GM12878 (cell line): Measurements from ENCODE around the gene LTN1. TPM values are rescaled to one million over a fixed set of nuclear protein-coding genes. Genes with fewer than 3 reads are reported as not detected.

ENCODE experiments used
- ASH2L ChIP-seq: fragments of 300-600, 200-600 bp; sonication (generic); IDR thresholded peaks from 2 replicates; pipeline ENCODE4 v1.6.1; 2017; ENCODE audit warnings: low read depth, mild to moderate bottlenecking, borderline replicate concordance
- CBFB ChIP-seq: IDR thresholded peaks from 2 replicates; pipeline ENCODE4 v1.6.1; 2016; ENCODE audit warnings: antibody characterized with exemption, low read depth
- CEBPB ChIP-seq, 2 experiments: fragments of 150-350 bp in 1 of 2; IDR thresholded peaks; 2 replicates each; pipeline ENCODE4 v1.6.1; 2012 to 2014; ENCODE audit warnings: low read depth in 2 of 2, low read length in 2 of 2, borderline replicate concordance in 1 of 2, inconsistent platforms in 1 of 2
- CHD2 ChIP-seq: IDR thresholded peaks from 2 replicates; pipeline ENCODE4 v1.6.1; 2011; ENCODE audit warnings: low read depth, low read length, improper control_type of control experiment, borderline replicate concordance
- CTCF ChIP-seq, 3 experiments: IDR thresholded peaks in 2 of 3; conservative IDR thresholded peaks in 1 of 3; 2 replicates each; pipeline ENCODE4 v1.5.1; 2011; ENCODE audit warnings: low read depth in 3 of 3, low read length in 3 of 3, mild to moderate bottlenecking in 3 of 3, control low read depth in 2 of 3, moderate library complexity in 2 of 3, inconsistent platforms in 1 of 3, mixed read lengths in 1 of 3; ENCODE audit not compliant: control insufficient read depth in 2 of 3, insufficient read depth in 1 of 3; ENCODE audit errors: extremely low read depth in 1 of 3
- EGR1 ChIP-seq, 2 experiments: IDR thresholded peaks; 1 replicate in 1 of 2; 2 replicates in 1 of 2; pipeline ENCODE4 v1.6.1; 2011 to 2012; ENCODE audit warnings: low read depth in 2 of 2, low read length in 2 of 2, borderline replicate concordance in 1 of 2, mild to moderate bottlenecking in 1 of 2, moderate library complexity in 1 of 2
- GATAD2B ChIP-seq: fragments of 450-650 bp; conservative IDR thresholded peaks from 2 replicates; pipeline ENCODE4 v1.6.1; 2017; ENCODE audit warnings: low read depth, mild to moderate bottlenecking, moderate library complexity
- HDAC2 ChIP-seq: fragments of 200-600 bp; sonication (generic); IDR thresholded peaks from 2 replicates; pipeline ENCODE4 v1.6.1; 2017
- HSF1 ChIP-seq: fragments of 150-350 bp; IDR thresholded peaks from 2 replicates; pipeline ENCODE4 v1.6.1; 2014; ENCODE audit warnings: mild to moderate bottlenecking, low read depth, low read length
- IRF4 ChIP-seq: IDR thresholded peaks from 2 replicates; pipeline ENCODE4 v1.6.1; 2011; ENCODE audit warnings: low read depth, low read length
- KAT2A ChIP-seq: conservative IDR thresholded peaks from 2 replicates; pipeline ENCODE4 v1.6.1; 2011; ENCODE audit warnings: low read depth, low read length; ENCODE audit not compliant: control insufficient read depth
- MXI1 ChIP-seq: fragments of 150-350 bp; IDR thresholded peaks from 2 replicates; pipeline ENCODE4 v1.6.1; 2011; ENCODE audit warnings: low read depth, mild to moderate bottlenecking, inconsistent platforms, low read length, improper control_type of control experiment
- NBN ChIP-seq: fragments of 450-650 bp; IDR thresholded peaks from 2 replicates; pipeline ENCODE4 v1.6.1; 2016
- NFXL1 ChIP-seq: fragments of 450-650 bp; IDR thresholded peaks from 2 replicates; pipeline ENCODE4 v1.6.1; 2017; ENCODE audit warnings: antibody characterized with exemption, mild to moderate bottlenecking, borderline replicate concordance
- NKRF ChIP-seq: fragments of 450-650 bp; conservative IDR thresholded peaks from 2 replicates; pipeline ENCODE4 v1.6.1; 2017; ENCODE audit warnings: mild to moderate bottlenecking, moderate library complexity
- NR2C2 ChIP-seq: IDR thresholded peaks from 2 replicates; pipeline ENCODE4 v1.6.1; 2011; ENCODE audit warnings: borderline replicate concordance, low read depth; ENCODE audit not compliant: control insufficient read depth, insufficient read length
- PAX8 ChIP-seq: fragments of 450-650 bp; IDR thresholded peaks from 2 replicates; pipeline ENCODE4 v1.6.1; 2017; ENCODE audit warnings: mild to moderate bottlenecking, moderate library complexity
- RAD51 ChIP-seq: fragments of 450-650 bp; IDR thresholded peaks from 2 replicates; pipeline ENCODE4 v1.6.1; 2016; ENCODE audit warnings: moderate library complexity, mild to moderate bottlenecking, inconsistent platforms
- RFX5 ChIP-seq: IDR thresholded peaks from 2 replicates; pipeline ENCODE4 v1.6.1; 2011; ENCODE audit warnings: low read depth, low read length, improper control_type of control experiment
- STAT3 ChIP-seq: IDR thresholded peaks from 2 replicates; pipeline ENCODE4 v1.6.1; 2011; ENCODE audit warnings: low read depth, low read length, improper control_type of control experiment
- SUPT20H ChIP-seq: IDR thresholded peaks from 2 replicates; pipeline ENCODE4 v1.6.1; 2011; ENCODE audit warnings: low read depth, mild to moderate bottlenecking, low read length, moderate library complexity, borderline replicate concordance; ENCODE audit not compliant: control insufficient read depth
- TBL1XR1 ChIP-seq: IDR thresholded peaks from 2 replicates; pipeline ENCODE4 v1.6.1; 2012; ENCODE audit warnings: low read depth, low read length, improper control_type of control experiment
- WRNIP1 ChIP-seq: IDR thresholded peaks from 2 replicates; pipeline ENCODE4 v1.6.1; 2011; ENCODE audit warnings: low read depth, low read length, improper control_type of control experiment, borderline replicate concordance
- YBX1 ChIP-seq: fragments of 450-650 bp; IDR thresholded peaks from 2 replicates; pipeline ENCODE4 v1.6.1; 2016; ENCODE audit warnings: antibody characterized with exemption
- ZNF207 ChIP-seq: fragments of 450-650 bp; IDR thresholded peaks from 2 replicates; pipeline ENCODE4 v1.6.1; 2014; ENCODE audit warnings: antibody characterized with exemption, mild to moderate bottlenecking, borderline replicate concordance
- polyA plus RNA-seq, 11 experiments: library from polyadenylated mRNA; depleted of rRNA in 4 of 11; unstranded in 6 of 11; stranded (reverse) in 5 of 11; fragments of >200 nt; fragmentation: Nextera tagmentation in 4 of 11; fragmentation: Illumina TruSeq in 1 of 11; extraction: Ambion mirVana in 4 of 11; extraction: Trizol in 1 of 11; gene quantifications; 1 replicate in 1 of 11; 2 replicates in 10 of 11; pipeline versions ENCODE4 v1.2.1 to v1.2.3, GENCODE V29; 2011 to 2016; ENCODE audit warnings: inconsistent platforms in 2 of 11, missing spikeins in 2 of 11, low read depth in 1 of 11
- total RNA-seq, 4 experiments: library from RNA; depleted of rRNA in 3 of 4; stranded (reverse); fragments of >200 nt in 3 of 4; fragmentation: Illumina TruSeq in 1 of 4; extraction: Trizol in 1 of 4; gene quantifications; 2 replicates each; pipeline versions ENCODE4 v1.2.1 to v1.2.3, GENCODE V29; 2013 to 2021

LTN1 gene
- total and polyA plus RNA-seq, 10 of the 15 experiments (the other 5 are each of a cell fraction or from before 2014, with no cell fraction given), result 3.5 to 17.3 (median 12.3) TPM

GRCh38 chr21:28992526-28993292 lies at the start of gene LTN1 (continued):
- no peak for TF ChIP-seq SUPT20H
- peak; percentile 92 for TF ChIP-seq MXI1
- peak; percentile 75; the same call in 1 of the 2 replicates for TF ChIP-seq ZNF207
- no peak for TF ChIP-seq YBX1
- TF ChIP-seq NBN, result peak; percentile 96
- peak; percentile 33 to 41; a peak in 1 of 3 replicates for TF ChIP-seq EGR1 (IDR thresholded peaks at IDR 0.05; ENCODE audit: borderline replicate concordance in 1 of 2, low read depth in 2 of 2, low read length in 2 of 2)
- TF ChIP-seq IRF4, result 0 out of 2 replicates have a peak, but pooled peaks have one; percentile 13
- no peak; the same call in 1 of the 2 replicates for TF ChIP-seq GATAD2B
- TF ChIP-seq PAX8, result no peak
- peak; percentile 77; the same call in 1 of the 2 replicates for TF ChIP-seq CBFB
- TF ChIP-seq HSF1, result no peak
- no peak for TF ChIP-seq NFXL1
- TF ChIP-seq STAT3, result no peak
- TF ChIP-seq RAD51, result peak; percentile 83
- TF ChIP-seq ASH2L, result peak; percentile 89; the same call in 1 of the 2 replicates
- TF ChIP-seq NR2C2, result no peak
- TF ChIP-seq WRNIP1, result no peak
- no peak for TF ChIP-seq KAT2A
- TF ChIP-seq CTCF (IDR thresholded peaks at IDR 0.05 in 2 of 3, conservative IDR thresholded peaks at IDR 0.05 in 1 of 3; ENCODE audit: control insufficient read depth in 2 of 3, extremely low read depth in 1 of 3, insufficient read depth in 1 of 3, low read depth in 3 of 3, low read length in 3 of 3), result no peak
- TF ChIP-seq NKRF, result peak; percentile 93
- TF ChIP-seq CHD2, result peak; percentile 92
- no peak for TF ChIP-seq HDAC2
- TF ChIP-seq RFX5, result no peak; the same call in 1 of the 2 replicates
- no peak for TF ChIP-seq TBL1XR1
- no peak for TF ChIP-seq CEBPB (IDR thresholded peaks at IDR 0.05; ENCODE audit: borderline replicate concordance in 1 of 2, low read depth in 2 of 2, low read length in 2 of 2)
